Neural progenitor cell (in vitro differentiated cells): ENCODE data around the gene PPP1R3E. TPM values are rescaled to one million over a fixed set of nuclear protein-coding genes. Genes with fewer than 3 reads are reported as not detected.

Experiments used
- DNase-seq: peaks from one replicate; pipeline ENCODE4 v3.0.0-alpha.2; 2016; ENCODE audit warnings: low spot score
- H2AFZ ChIP-seq: fragments of 200-600 bp; sonication (generic); replicated peaks from 2 replicates; pipeline ENCODE4 v1.6.1; 2016; ENCODE audit warnings: antibody characterized with exemption
- H3F3A ChIP-seq: fragments of 200-600 bp; sonication (generic); 2 replicates; pipeline ENCODE4 v1.6.1; 2016; ENCODE audit warnings: antibody characterized with exemption, low read depth
- H3K27ac ChIP-seq: fragments of 200-600 bp; sonication (generic); 2 replicates; pipeline ENCODE4 v1.5.1; 2016; ENCODE audit warnings: mild to moderate bottlenecking
- H3K27me3 ChIP-seq: fragments of 200-600 bp; sonication (generic); 2 replicates; pipeline ENCODE4 v1.6.1; 2016; ENCODE audit warnings: mild to moderate bottlenecking, moderate library complexity
- H3K36me3 ChIP-seq: fragments of 200-600 bp; sonication (generic); 2 replicates; pipeline ENCODE4 v1.5.1; 2016
- H3K4me1 ChIP-seq: fragments of 200-600 bp; sonication (generic); 2 replicates; pipeline ENCODE4 v1.6.1; 2016; ENCODE audit warnings: mixed run types
- H3K4me2 ChIP-seq: fragments of 200-600 bp; sonication (generic); 2 replicates; pipeline ENCODE4 v1.6.1; 2016
- H3K4me3 ChIP-seq: fragments of 200-600 bp; sonication (generic); 2 replicates; pipeline ENCODE4 v1.5.1; 2016
- H3K79me2 ChIP-seq: fragments of 200-600 bp; sonication (generic); 2 replicates; pipeline ENCODE4 v1.6.1; 2016; ENCODE audit warnings: low read depth
- H3K9ac ChIP-seq: fragments of 200-600 bp; sonication (generic); 2 replicates; pipeline ENCODE4 v1.6.1; 2016
- H3K9me3 ChIP-seq: fragments of 200-600 bp; sonication (generic); 2 replicates; pipeline ENCODE4 v1.5.1; 2016; ENCODE audit warnings: low read depth
- H4K20me1 ChIP-seq: fragments of 200-600 bp; sonication (generic); 2 replicates; pipeline ENCODE4 v1.6.1; 2016; ENCODE audit warnings: low read depth
- H3K27ac Mint-ChIP-seq: 3 replicates; pipeline ENCODE4 v1.8.0; 2021; ENCODE audit warnings: mixed read lengths
- H3K27me3 Mint-ChIP-seq: 2 replicates; pipeline ENCODE4 v1.8.0; 2022; ENCODE audit warnings: low read depth, mild to moderate bottlenecking, inconsistent platforms, moderate library complexity, mixed read lengths; ENCODE audit not compliant: insufficient read depth
- H3K36me3 Mint-ChIP-seq: 3 replicates; pipeline ENCODE4 v1.8.0; 2021; ENCODE audit warnings: mixed read lengths
- H3K4me1 Mint-ChIP-seq: 3 replicates; pipeline ENCODE4 v1.8.0; 2021; ENCODE audit warnings: mixed read lengths
- H3K4me3 Mint-ChIP-seq: 3 replicates; pipeline ENCODE4 v1.8.0; 2021; ENCODE audit warnings: mild to moderate bottlenecking, moderate library complexity, mixed read lengths
- H3K9me3 Mint-ChIP-seq: 3 replicates; pipeline ENCODE4 v1.8.0; 2020; ENCODE audit warnings: mixed read lengths
- CTCF ChIP-seq: fragments of 200-600 bp; sonication (generic); IDR thresholded peaks from 2 replicates; pipeline ENCODE4 v1.5.1; 2017; ENCODE audit warnings: antibody characterized with exemption, mild to moderate bottlenecking
- EZH2 ChIP-seq: fragments of 200-600 bp; sonication (generic); IDR thresholded peaks from 2 replicates; pipeline ENCODE4 v1.6.1; 2017; ENCODE audit warnings: antibody characterized with exemption, mild to moderate bottlenecking, moderate library complexity
- EZH2phosphoT487 ChIP-seq: fragments of 200-600 bp; sonication (generic); IDR thresholded peaks from 2 replicates; pipeline ENCODE4 v1.6.1; 2017; ENCODE audit warnings: antibody characterized with exemption
- total RNA-seq: library from RNA; depleted of rRNA; stranded (reverse); fragments of >200 nt; gene quantifications from 2 replicates; pipeline ENCODE4 v1.2.3, GENCODE V29; 2015; ENCODE audit warnings: low replicate concordance

Gene PPP1R3E
- total RNA-seq, 1 donor from 2014 or later, result 10.6 TPM

GRCh38 chr14:23320584-23321571 lies 18.2 kb upstream of the PPP1R3E start, which contains the start of gene PABPN1:
PABPN1 (plus strand) TSS chr14:23321457; CDS start chr14:23321470, 13 bp downstream.
- Histone ChIP-seq H3K9ac (peak within 1 kb of the TSS; percentile 98), H3K27ac (peak within 1 kb of the TSS; percentile 97), H3K9me3 (no peaks in the 10 kb centered on the region), H3K79me2 (peaks cover 29% of the 10 kb centered on the region), H3K36me3 (peaks cover 14% of the 10 kb centered on the region), H3K4me3 (peak within 1 kb of the TSS; percentile 96), H4K20me1 (peaks cover 20% of the 10 kb centered on the region), H2AFZ (peak within 1 kb of the TSS; percentile 82), H3K4me1 (peaks cover 22% of the 10 kb centered on the region), H3K4me2 (peak within 1 kb of the TSS; percentile 95), H3F3A (peaks cover 47% of the 10 kb centered on the region), H3K27me3 (no peaks in the 10 kb centered on the region)
- Mint-ChIP-seq H3K27me3 (peaks cover 13% of the 10 kb centered on the region), H3K9me3 (no peaks in the 10 kb centered on the region), H3K36me3 (peaks cover 31% of the 10 kb centered on the region), H3K27ac (peak within 1 kb of the TSS; percentile 98), H3K4me3 (peak within 1 kb of the TSS; percentile 98), H3K4me1 (peaks cover 27% of the 10 kb centered on the region)
- peak; percentile 100 for DNase-seq
- TF ChIP-seq EZH2 (no peak), CTCF (no peak), EZH2phosphoT487 (no peak)

- TF ChIP-seq EZH2phosphoT487, result no peak
- TF ChIP-seq EZH2, result no peak
- no peak for TF ChIP-seq CTCF
- H3K27ac Mint-ChIP-seq, result peak overlapping the region; percentile 89
- Histone ChIP-seq H3K79me2 (peaks cover 29% of the 10 kb centered on the region), H3K4me1 (peaks cover 22% of the 10 kb centered on the region), H3K9ac (no peak overlapping the region), H3K27ac (peak overlapping the region; percentile 95), H3K4me2 (peak overlapping the region; percentile 65), H3K9me3 (no peaks in the 10 kb centered on the region), H3K36me3 (peaks cover 15% of the 10 kb centered on the region), H2AFZ (peak overlapping the region; percentile 57), H3K27me3 (no peaks in the 10 kb centered on the region), H4K20me1 (peaks cover 20% of the 10 kb centered on the region), H3F3A (peaks cover 40% of the 10 kb centered on the region), H3K4me3 (peak overlapping the region; percentile 40)
- peak overlapping the region; percentile 93 for H3K4me3 Mint-ChIP-seq
- H3K9me3 Mint-ChIP-seq, result no peaks in the 10 kb centered on the region
- H3K27me3 Mint-ChIP-seq, result peaks cover 13% of the 10 kb centered on the region
- no peak for DNase-seq
- H3K4me1 Mint-ChIP-seq, result peaks cover 27% of the 10 kb centered on the region
- H3K36me3 Mint-ChIP-seq, result peaks cover 29% of the 10 kb centered on the region
Measured at GRCh38 chr14:23319746-23320583, 17.3 kb upstream of the PPP1R3E start.

- Mint-ChIP-seq H3K4me3 (no peak overlapping the region), H3K9me3 (no peaks in the 10 kb centered on the region), H3K27me3 (peaks cover 10% of the 10 kb centered on the region), H3K4me1 (peaks cover 15% of the 10 kb centered on the region), H3K36me3 (peaks cover 23% of the 10 kb centered on the region), H3K27ac (no peak overlapping the region)
- Histone ChIP-seq H3K4me3 (no peak overlapping the region), H3K27me3 (no peaks in the 10 kb centered on the region), H3K79me2 (no peaks in the 10 kb centered on the region), H3K9ac (no peak overlapping the region), H3K27ac (no peak overlapping the region), H4K20me1 (no peaks in the 10 kb centered on the region), H3K36me3 (peaks cover 3% of the 10 kb centered on the region), H3K4me1 (peaks cover 6% of the 10 kb centered on the region), H3K9me3 (no peaks in the 10 kb centered on the region), H3K4me2 (no peak overlapping the region), H3F3A (peaks cover 29% of the 10 kb centered on the region), H2AFZ (no peak overlapping the region)
- no peak for DNase-seq
- no peak for TF ChIP-seq EZH2
Measured at GRCh38 chr14:23316300-23316699, 13.6 kb upstream of the PPP1R3E start.
